ENCODE measurements around the gene GPR171.
A peak's percentile ranks its signal among the peaks of the same experiment; 100 is the strongest.

The GPR171 gene

GRCh38 chr3:151205482-151205881, 2.5 kb upstream of the GPR171 start:
- Mint-ChIP-seq H3K9me3 (no peaks in the 10 kb centered on the region), H3K36me3 (peaks cover 24% of the 10 kb centered on the region), H3K27ac (peak overlapping the region; percentile 95), H3K4me3 (peak overlapping the region; percentile 51), H3K4me1 (peaks cover 69% of the 10 kb centered on the region), H3K27me3 (no peaks in the 10 kb centered on the region)
- DNase-seq = no peak
- CTCF ChIA-PET = no interaction called here

- Mint-ChIP-seq H3K9me3 (no peaks in the 10 kb centered on the region), H3K27ac (peak overlapping the region; percentile 95), H3K36me3 (peaks cover 30% of the 10 kb centered on the region), H3K4me1 (peaks cover 65% of the 10 kb centered on the region), H3K4me3 (peak overlapping the region; percentile 51), H3K27me3 (no peaks in the 10 kb centered on the region)
- CTCF ChIA-PET = interaction anchor here (1.3 kb wide), 1 partner anchor 20 kb away, joined by 4 read pairs; no protein-coding TSS in a partner anchor
- DNase-seq = no peak
These were observed 1.8 kb upstream of the GPR171 start for GRCh38 chr3:151204530-151205402.

- peaks cover 54% of the 10 kb centered on the region for H3K4me1 Mint-ChIP-seq
- peak overlapping the region; percentile 98 for H3K27ac Mint-ChIP-seq
- DNase-seq = no peak
- CTCF ChIA-PET = interaction anchor here (1.4 to 2.7 kb wide), 7 partner anchors 9 to 78 kb away, joined by 4 to 20 read pairs (median 11); partner anchors contain the start of gene P2RY14
- H3K9me3 Mint-ChIP-seq = peaks cover under 1% of the 10 kb centered on the region
- peaks cover 52% of the 10 kb centered on the region for H3K36me3 Mint-ChIP-seq
- no peaks in the 10 kb centered on the region for H3K27me3 Mint-ChIP-seq
- peak overlapping the region; percentile 88 for H3K4me3 Mint-ChIP-seq
These were observed 1.8 kb downstream of the GPR171 start for GRCh38 chr3:151201051-151201730.

- Mint-ChIP-seq H3K9me3 (peaks cover 4% of the 10 kb centered on the region), H3K27ac (peak overlapping the region; percentile 98), H3K27me3 (no peaks in the 10 kb centered on the region), H3K36me3 (peaks cover 57% of the 10 kb centered on the region), H3K4me3 (peak overlapping the region; percentile 88), H3K4me1 (peaks cover 52% of the 10 kb centered on the region)
- CTCF ChIA-PET = interaction anchor here (1.4 to 2.7 kb wide), 6 partner anchors 10 to 78 kb away, joined by 6 to 20 read pairs (median 12); partner anchors contain the start of gene P2RY14
- no peak for DNase-seq
These were observed 2.4 kb downstream of the GPR171 start for GRCh38 chr3:151200586-151200985.

- Mint-ChIP-seq H3K27ac (peak overlapping the region; percentile 98), H3K36me3 (peaks cover 59% of the 10 kb centered on the region), H3K9me3 (peaks cover 4% of the 10 kb centered on the region), H3K4me3 (peak overlapping the region; percentile 88), H3K4me1 (peaks cover 46% of the 10 kb centered on the region), H3K27me3 (no peaks in the 10 kb centered on the region)
- CTCF ChIA-PET = interaction anchor here (1.4 to 2.7 kb wide), 6 partner anchors 11 to 79 kb away, joined by 6 to 20 read pairs (median 12); partner anchors contain the start of gene P2RY14
- no peak for DNase-seq
These were observed 3.2 kb downstream of the GPR171 start for GRCh38 chr3:151199554-151200438.

- peaks cover 9% of the 10 kb centered on the region for H3K9me3 Mint-ChIP-seq
- no peak for DNase-seq
- no peaks in the 10 kb centered on the region for H3K27me3 Mint-ChIP-seq
- peak overlapping the region; percentile 98 for H3K27ac Mint-ChIP-seq
- peaks cover 67% of the 10 kb centered on the region for H3K36me3 Mint-ChIP-seq
- H3K4me3 Mint-ChIP-seq = peak overlapping the region; percentile 88
- CTCF ChIA-PET = interaction anchor here (1.2 kb wide), 1 partner anchor 29 kb away, joined by 3 read pairs; no protein-coding TSS in a partner anchor
- peaks cover 40% of the 10 kb centered on the region for H3K4me1 Mint-ChIP-seq
These were observed 4.2 kb downstream of the GPR171 start for GRCh38 chr3:151198849-151199248.

- Mint-ChIP-seq H3K27me3 (no peaks in the 10 kb centered on the region), H3K4me1 (peaks cover 40% of the 10 kb centered on the region), H3K27ac (peak overlapping the region; percentile 8), H3K9me3 (peaks cover 12% of the 10 kb centered on the region), H3K4me3 (peak overlapping the region; percentile 88), H3K36me3 (peaks cover 70% of the 10 kb centered on the region)
- DNase-seq = no peak
- CTCF ChIA-PET = interaction anchor here (0.7 to 1.4 kb wide), 4 partner anchors 10 to 29 kb away, joined by 3 to 4 read pairs (median 3); no protein-coding TSS in a partner anchor
These were observed 4.8 kb downstream of the GPR171 start for GRCh38 chr3:151197981-151198767.

GRCh38 chr3:151197228-151197627, 5.8 kb downstream of the GPR171 start:
- peaks cover 18% of the 10 kb centered on the region for H3K9me3 Mint-ChIP-seq
- H3K4me1 Mint-ChIP-seq = peaks cover 41% of the 10 kb centered on the region
- H3K4me3 Mint-ChIP-seq = no peak overlapping the region
- no peak for DNase-seq
- peaks cover 71% of the 10 kb centered on the region for H3K36me3 Mint-ChIP-seq
- CTCF ChIA-PET = interaction anchor here (0.7 to 1.9 kb wide), 6 partner anchors 10 to 29 kb away, joined by 3 to 10 read pairs (median 4); no protein-coding TSS in a partner anchor
- H3K27me3 Mint-ChIP-seq = no peaks in the 10 kb centered on the region
- H3K27ac Mint-ChIP-seq = no peak overlapping the region

GRCh38 chr3:151196434-151196833, 6.6 kb downstream of the GPR171 start:
- DNase-seq = no peak
- CTCF ChIA-PET = interaction anchor here (0.7 to 1.9 kb wide), 7 partner anchors 10 to 28 kb away, joined by 3 to 10 read pairs (median 4); no protein-coding TSS in a partner anchor
- H3K9me3 Mint-ChIP-seq = peaks cover 18% of the 10 kb centered on the region
- no peak overlapping the region for H3K4me3 Mint-ChIP-seq
- H3K27me3 Mint-ChIP-seq = no peaks in the 10 kb centered on the region
- peaks cover 41% of the 10 kb centered on the region for H3K4me1 Mint-ChIP-seq
- peak overlapping the region; percentile 15 for H3K27ac Mint-ChIP-seq
- peaks cover 66% of the 10 kb centered on the region for H3K36me3 Mint-ChIP-seq

- Mint-ChIP-seq H3K36me3 (peaks cover 67% of the 10 kb centered on the region), H3K27ac (no peak overlapping the region), H3K4me3 (no peak overlapping the region), H3K27me3 (no peaks in the 10 kb centered on the region), H3K9me3 (peaks cover 22% of the 10 kb centered on the region), H3K4me1 (peaks cover 39% of the 10 kb centered on the region)
- DNase-seq = no peak
- CTCF ChIA-PET = interaction anchor here (1.0 to 1.9 kb wide), 5 partner anchors 9 to 28 kb away, joined by 3 to 10 read pairs (median 4); no protein-coding TSS in a partner anchor
These were observed 7.2 kb downstream of the GPR171 start for GRCh38 chr3:151195826-151196225.

- Mint-ChIP-seq H3K4me3 (no peak overlapping the region), H3K4me1 (peaks cover 44% of the 10 kb centered on the region), H3K9me3 (peaks cover 25% of the 10 kb centered on the region), H3K36me3 (peaks cover 45% of the 10 kb centered on the region), H3K27ac (no peak overlapping the region), H3K27me3 (no peaks in the 10 kb centered on the region)
- CTCF ChIA-PET = interaction anchor here (1.4 kb wide), 1 partner anchor 90 kb away, joined by 3 read pairs; no protein-coding TSS in a partner anchor
- no peak for DNase-seq
These were observed 10.5 kb downstream of the GPR171 start for GRCh38 chr3:151192545-151192944.

GRCh38 chr3:151191095-151191494, 11.9 kb downstream of the GPR171 start:
- CTCF ChIA-PET = interaction anchor here (1.4 kb wide), 1 partner anchor 23 kb away, joined by 5 read pairs; no protein-coding TSS in a partner anchor
- no peak overlapping the region for H3K4me3 Mint-ChIP-seq
- peaks cover 35% of the 10 kb centered on the region for H3K36me3 Mint-ChIP-seq
- peaks cover 24% of the 10 kb centered on the region for H3K9me3 Mint-ChIP-seq
- no peak overlapping the region for H3K27ac Mint-ChIP-seq
- H3K27me3 Mint-ChIP-seq = no peaks in the 10 kb centered on the region
- peaks cover 48% of the 10 kb centered on the region for H3K4me1 Mint-ChIP-seq
- no peak for DNase-seq
